Activated CD8-positive, alpha-beta memory T cell treated with anti-CD3 and anti-CD28 coated beads for 4 hours (primary cell): ENCODE data around the gene NINJ2.
"Not testable (repeated sequence)": the region's sequence is repeated elsewhere in the genome, so short reads cannot be mapped to it uniquely, and the experiment has no call there.

Source experiments
- DNase-seq, 2 donors: peaks; one replicate each; pipeline ENCODE4 v3.0.0-alpha.2; 2020; ENCODE audit warnings: low read depth in 2 of 2

NINJ2 gene, protein sequence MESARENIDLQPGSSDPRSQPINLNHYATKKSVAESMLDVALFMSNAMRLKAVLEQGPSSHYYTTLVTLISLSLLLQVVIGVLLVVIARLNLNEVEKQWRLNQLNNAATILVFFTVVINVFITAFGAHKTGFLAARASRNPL

DNA sequence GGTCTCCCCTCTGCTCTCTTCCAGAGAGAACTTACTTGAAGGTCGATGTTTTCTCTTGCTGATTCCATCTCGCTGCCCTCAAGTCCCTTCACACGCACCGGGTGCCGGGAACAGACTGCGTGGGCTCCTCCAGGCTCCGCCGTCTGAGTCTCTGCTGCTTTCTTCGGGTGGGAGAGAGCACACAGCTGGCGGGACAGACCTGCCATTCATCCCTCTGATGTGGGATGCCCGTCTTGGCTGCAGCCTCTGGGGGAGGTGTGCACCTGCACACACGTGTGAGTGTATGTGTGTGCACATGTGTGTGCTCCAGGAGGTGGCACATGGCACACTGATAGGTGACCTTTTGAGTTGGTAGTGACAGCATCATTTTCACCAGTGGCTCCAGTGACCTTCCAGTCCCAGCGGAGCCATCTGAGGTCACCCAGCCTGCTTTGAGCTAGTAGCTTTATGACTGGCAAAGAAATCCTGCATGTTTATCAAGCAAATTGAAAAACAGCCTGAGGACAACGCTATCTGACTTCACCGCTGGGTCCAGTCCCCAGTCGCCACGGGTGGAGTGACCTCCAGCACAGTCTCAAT, at the start of gene NINJ2:
Gene NINJ2, minus strand, starts transcription at position 153 of the 579 bp plus-strand sequence. Its CDS starts 85 bp downstream, at position 68.
- DNase-seq = no peak

GRCh38 chr12:712172-712863, 49.1 kb upstream of the NINJ2 start:
- no peak for DNase-seq

GRCh38 chr12:709455-710020, 46.3 kb upstream of the NINJ2 start:
- DNase-seq = no peak

DNA sequence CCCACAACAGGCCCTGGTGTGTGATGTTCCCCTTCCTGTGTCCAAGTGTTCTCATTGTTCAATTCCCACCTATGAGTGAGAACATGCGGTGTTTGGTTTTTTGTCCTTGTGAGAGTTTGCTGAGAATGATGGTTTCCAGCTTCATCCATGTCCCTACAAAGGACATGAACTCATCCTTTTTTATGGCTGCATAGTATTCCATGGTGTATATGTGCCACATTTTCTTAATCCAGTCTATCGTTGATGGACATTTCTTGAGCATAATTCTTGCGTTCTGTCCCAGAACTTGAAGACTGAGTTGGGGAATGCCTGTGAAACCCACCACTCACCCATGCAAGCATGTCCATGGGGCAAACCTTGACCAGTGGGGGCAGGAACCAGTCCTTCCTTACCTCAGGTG, 44.8 kb upstream of the NINJ2 start:
- DNase-seq = not testable (repeated sequence)

DNA sequence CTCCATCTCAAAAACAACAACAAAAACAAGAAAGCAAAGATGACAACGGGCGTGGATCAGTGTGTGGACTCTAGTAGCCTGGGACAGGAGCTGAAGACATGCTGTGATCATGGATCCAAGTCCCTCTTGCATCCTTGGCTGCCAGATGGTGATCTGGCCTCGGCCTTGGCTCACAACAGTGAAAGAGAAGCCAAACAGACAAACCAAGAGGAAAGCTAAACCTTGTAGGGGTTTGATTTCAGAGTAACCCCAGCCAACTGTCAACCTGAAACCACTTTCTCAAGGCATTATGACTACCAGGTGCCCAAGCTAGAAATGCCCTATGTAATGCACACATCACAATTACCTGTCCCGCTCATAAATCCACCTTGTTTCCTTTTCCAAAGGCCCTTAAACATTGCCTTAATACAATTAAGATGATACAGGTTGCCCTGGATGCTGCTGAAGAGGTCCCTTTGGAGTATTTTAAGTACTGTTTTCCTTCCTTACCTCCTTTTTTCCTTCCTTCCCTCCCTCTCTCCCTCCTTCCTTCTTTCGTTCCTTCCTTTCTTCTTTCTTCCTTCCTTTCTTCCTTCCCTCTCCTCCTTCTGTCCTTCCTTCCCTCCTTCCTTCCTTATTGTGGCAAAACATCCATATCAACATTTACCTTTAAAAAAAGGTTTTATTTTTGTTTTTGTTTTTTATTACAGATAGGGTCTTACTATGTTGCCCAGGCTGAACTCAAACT, 41.4 kb upstream of the NINJ2 start:
- DNase-seq = no peak

- no peak for DNase-seq
Observed at GRCh38 chr12:701896-702539, 38.8 kb upstream of the NINJ2 start.

DNA sequence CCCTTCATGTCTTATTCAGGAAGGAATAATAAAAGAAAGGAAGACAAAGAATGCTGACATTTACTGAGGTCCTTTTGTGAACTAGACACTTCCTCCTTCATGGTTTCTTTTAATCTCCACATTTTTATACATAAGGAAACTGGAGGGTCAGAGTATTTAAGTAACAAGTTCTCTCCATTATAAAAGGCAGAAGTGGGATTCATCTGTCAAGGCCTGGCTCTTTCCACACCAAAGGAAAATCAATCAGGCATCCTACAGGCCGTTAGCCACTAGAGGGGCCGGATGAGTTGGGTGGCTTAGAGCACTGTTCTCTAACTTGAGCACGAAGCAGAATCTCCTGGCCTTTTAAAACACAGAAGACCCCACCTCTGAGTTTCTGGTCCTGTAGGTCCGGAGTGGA, 36.8 kb upstream of the NINJ2 start:
- no peak for DNase-seq

DNA sequence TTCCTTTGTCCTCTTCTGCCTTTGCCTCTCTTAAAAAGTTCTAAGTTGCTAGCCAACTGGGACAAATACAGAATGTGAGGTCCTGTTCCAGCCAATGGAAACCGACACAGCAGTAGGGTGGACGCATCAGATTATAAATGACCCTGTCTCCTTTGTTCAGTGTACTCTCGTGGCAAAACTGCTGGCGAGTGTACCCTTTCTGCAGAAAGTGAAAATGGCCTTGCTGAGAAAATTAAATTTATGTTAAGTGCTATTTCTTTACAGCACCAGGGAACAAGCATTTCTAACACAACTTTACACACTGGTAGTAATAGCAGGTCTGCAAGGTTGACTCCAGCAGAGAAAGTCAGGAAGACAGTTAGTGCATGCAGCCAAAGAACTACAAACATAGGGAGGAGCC, 35.0 kb upstream of the NINJ2 start:
- DNase-seq = not testable (repeated sequence)

DNA sequence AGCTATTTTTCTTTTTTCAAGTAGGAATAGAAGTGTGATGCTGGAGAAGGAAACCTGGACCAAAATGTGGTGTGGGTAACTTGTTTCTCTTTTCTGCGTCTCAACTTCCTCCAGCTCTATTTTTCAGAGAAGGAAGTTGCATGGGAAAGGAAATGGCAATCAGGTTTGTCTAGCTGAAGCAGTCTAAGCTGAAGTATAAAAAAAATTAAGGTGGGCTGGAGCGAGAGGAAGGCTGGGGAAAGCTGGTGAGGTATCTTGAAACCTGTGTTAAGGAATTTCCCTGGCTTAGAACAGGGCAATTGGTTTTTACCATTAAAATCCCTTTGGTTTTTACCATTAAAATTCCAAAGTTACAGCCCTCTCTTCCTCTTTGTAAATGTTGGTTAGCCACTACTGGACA, 34.2 kb upstream of the NINJ2 start:
- DNase-seq = no peak

DNA sequence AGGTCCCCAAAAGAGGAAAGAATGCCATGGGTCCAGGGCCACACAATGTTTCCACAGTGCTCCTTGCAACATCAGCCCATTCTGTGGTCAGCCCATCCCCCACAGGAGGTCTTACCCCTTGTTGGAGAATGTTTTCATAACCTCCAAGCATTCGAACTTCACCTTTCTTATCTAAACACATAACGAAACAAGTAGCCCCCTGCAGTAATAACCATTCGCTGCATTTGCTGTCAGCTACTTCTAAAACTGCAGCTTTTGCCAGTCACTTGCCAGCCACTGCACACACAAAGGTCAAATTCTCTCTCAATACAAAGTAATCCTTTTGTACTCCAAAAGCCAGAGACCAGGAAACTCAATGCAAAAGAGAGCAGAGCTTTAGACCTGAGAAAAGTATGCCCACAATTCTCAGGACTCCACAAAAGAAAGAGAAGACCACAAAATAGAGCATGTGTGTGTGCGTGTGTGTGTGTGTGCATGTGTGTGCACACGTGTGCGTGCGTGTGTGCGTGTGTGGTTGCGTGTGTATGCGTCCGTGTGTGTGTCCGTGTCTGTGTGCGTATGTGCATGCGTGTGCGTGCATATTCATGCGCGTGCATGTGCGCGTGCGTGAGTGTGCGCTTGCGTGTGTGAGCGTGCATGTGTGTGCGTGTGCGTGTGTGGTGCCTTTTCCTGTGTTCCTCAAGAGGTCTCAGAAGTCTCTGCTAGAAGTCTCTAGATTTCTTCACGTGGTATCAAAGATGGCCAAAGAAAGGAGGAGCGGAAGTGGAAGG, 31.7 kb upstream of the NINJ2 start:
- no peak for DNase-seq

DNA sequence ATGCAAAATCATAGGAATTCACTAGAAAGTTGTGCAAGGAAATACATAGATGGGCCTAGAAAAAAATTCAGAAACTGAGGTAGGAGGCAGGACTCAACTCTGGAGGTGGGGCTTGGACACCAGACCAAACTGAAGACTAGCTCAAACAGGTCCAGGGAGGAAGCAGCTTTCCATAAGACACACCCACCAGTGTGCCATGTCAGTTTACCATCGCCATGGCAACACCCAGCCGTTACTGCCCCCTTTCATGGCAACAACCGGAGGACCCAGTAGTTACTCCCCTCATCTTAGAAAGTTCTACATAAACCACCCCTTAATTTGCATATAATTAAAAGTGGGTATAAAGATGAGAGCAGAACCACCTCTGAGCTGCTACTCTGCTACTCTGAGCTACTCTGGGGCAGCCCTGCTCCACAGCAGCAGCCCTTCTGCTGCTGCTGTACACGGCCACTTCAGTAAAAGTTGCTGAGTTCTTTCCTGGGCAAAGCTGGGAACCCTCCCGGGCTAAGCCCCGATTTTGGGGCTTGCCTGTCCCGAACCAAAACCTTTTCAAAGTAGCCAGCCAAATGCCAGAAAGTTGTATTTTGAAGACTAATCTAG, 30.8 kb upstream of the NINJ2 start:
- no peak for DNase-seq

GRCh38 chr12:692274-692673, 29.0 kb upstream of the NINJ2 start:
- no peak for DNase-seq

DNA sequence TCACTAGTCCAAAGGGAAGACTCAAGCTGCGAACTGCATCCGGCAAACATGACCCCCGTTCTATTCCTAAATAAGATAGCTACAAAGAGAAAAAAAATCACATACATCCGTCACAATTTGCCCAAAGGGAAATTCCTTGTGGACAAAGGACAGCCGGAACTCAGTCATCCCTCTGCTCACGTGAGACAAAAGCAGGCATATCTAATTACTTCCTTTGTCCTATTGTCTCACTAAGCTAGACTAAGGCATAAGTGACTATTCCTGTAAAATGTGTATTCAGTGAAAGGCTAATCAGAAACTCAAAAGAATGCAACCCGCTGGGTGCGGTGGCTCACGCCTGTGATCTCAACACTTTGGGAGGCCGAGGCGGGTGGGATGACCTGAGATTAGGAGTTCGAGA, 27.2 kb upstream of the NINJ2 start:
- DNase-seq = no peak

GRCh38 chr12:685388-685787, 22.1 kb upstream of the NINJ2 start:
- DNase-seq = peak; percentile 58 to 74

DNA sequence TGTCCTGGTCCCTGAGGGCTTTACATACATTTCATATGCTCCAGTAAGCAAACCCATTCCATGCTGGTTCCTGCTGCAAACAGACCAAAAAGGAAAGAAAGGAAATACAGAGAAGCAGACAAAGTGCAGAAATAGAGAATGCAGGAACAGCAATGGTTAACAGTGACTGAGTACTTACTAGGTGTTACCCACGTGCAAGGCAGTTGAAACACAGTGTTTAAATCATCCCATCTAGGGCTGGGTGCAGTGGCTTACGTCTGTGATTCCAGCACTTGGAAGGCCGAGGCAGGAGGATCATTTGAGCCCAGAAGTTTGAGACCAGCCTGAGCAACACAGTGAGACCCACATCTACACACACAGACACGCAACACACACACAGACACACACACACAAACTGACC, 21.2 kb upstream of the NINJ2 start:
- no peak for DNase-seq

- DNase-seq = no peak
Observed at GRCh38 chr12:681568-682256, 18.5 kb upstream of the NINJ2 start.

DNA sequence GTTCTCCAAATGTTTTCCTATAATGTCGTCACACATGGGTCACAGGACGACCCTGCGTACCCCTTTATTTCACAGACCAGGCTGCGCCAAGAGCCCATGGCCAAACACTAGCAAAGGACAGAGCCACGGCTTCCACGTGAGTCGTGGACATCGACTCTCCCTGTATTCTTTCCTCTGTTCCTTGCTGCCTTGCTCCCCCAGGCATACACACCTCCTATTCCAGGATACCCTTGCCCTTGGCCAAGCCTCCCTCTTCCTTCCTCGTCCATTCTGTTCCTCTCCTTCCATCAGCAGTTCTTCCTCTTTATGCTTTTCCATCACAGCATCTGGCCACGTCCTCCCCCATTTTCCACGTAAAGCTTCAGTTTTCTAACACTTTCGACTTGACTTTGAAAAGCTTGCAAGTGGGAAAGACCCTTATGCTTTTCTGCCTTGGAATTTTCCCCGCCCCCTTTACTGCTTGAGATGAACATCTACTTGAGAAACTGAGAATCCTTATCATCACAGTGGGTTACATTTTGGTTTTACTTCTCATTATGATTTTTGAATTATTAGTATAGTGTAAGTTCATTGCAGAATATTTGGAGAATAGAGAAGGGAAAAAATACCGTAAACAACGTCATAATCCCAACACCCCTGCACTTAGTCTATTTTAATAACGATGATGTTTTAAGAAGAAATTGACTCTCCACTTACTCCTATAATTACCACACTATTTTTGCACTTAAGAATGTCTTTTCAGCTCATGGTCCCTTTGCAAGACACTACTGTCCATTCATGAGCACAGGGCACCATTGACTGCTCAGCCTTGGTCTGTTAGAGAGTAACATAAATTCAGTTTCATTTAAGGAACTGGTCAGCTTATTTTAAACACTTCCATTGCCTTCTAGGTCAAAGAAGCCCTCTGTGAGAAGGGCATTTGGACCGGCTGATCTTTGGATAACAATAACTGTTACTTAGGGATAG, 15.8 kb upstream of the NINJ2 start:
- DNase-seq = no peak

DNA sequence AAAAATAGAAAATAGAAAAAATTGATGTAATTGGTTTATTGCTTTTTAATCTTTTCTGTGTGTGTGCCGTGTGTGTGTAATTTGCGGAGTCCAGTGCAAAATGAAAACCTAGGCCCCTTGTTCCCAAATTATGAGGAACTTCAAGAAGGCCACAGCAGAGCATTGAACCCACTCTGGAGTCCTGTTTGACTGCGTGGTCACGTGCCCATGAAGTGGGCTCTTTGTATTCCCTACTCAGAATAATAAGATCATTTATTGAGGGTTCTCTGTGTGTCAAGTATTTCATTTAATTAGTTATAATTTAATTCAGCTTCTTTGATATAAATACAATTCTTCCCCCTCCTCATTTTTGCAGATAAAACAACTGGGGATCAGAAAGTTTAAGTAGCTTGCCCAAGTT, 12.3 kb upstream of the NINJ2 start:
- no peak for DNase-seq

- peak; percentile 36 to 55 for DNase-seq
Observed at GRCh38 chr12:674272-674781, 11.1 kb upstream of the NINJ2 start.
